GM19238 (cell line): Measurements from ENCODE around the gene GPC6.
"Not testable (repeated sequence)": the region's sequence is repeated elsewhere in the genome, so short reads cannot be mapped to it uniquely, and the experiment has no call there.

Source experiments
- DNase-seq: peaks from one replicate; pipeline ENCODE4 v3.0.0; 2011; ENCODE audit warnings: low spot score; ENCODE audit not compliant: insufficient read length

The GPC6 gene

GRCh38 chr13:93226623-93227279 is at the start of gene GPC6:
Gene GPC6 (plus strand): TSS chr13:93226807.
- no peak for DNase-seq

DNA sequence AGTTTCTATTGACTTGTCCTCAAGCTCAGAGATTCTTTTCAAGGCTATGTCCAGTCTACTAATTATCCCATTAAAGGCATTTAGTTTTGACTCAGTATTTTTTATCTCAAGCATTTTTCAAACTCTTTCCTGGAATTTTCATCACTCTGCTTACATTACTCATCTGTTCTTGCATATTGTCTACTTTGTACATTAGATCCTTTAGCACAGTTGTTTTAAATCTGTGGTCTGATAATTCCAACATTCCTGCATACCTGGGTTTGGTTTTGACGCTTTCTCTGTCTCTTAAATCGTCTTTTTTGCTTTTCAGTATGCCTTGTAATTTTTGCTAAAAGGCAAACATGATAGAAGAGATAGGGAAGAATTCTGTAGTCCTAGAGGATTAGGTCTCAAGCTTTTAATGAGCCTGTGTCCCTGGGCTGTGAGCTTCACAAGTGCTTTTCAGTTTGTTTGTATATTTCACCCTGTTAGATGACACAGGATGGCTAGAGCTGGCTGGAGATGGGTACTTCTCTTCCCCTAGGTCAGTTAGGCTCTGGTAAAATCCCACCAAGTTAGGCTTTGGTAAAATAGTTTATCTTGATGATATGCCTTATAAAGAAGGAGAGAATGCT is 46.1 kb upstream of the GPC6 start:
- DNase-seq: no peak

DNA sequence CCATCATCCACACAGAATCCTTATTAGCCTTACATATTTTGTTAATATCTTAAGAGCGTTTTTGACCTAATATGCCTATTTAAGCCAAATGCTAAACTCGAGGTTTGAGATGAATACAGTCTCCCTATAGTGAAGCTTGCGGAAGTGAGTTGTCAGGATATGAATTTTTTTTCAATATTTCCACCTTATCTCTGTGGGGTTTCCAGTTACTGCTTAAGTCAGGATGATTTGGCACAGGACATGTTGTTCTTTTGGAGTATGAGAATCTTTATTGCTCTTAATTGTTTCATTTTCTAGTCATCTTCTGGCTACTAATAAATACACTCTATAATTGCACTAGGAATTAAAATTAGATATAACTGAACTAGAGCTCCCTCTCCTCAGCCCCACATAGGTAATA is 44.2 kb upstream of the GPC6 start:
- DNase-seq: no peak

DNA sequence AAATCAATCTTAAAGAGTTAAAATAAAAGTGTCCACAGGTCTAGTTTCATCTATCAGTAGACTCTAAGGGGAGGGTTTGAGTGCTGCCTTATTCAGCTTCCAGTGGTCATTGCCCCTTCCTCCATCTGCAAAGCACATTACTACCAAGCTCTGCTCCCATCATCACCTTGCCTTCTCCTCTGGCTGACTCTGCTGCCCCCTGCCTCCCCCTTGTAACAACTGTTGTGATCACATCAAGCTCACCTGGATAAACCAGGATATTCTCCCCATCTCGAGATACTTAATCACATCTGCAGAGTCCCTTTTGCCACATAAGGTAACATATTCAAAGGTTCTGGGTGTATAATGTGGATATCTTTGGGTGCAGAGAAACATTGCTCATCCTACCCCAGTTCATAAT is 43.3 kb upstream of the GPC6 start:
- no peak for DNase-seq

- DNase-seq: no peak
These were observed 36.6 kb upstream of the GPC6 start for GRCh38 chr13:93190006-93190405.

DNA sequence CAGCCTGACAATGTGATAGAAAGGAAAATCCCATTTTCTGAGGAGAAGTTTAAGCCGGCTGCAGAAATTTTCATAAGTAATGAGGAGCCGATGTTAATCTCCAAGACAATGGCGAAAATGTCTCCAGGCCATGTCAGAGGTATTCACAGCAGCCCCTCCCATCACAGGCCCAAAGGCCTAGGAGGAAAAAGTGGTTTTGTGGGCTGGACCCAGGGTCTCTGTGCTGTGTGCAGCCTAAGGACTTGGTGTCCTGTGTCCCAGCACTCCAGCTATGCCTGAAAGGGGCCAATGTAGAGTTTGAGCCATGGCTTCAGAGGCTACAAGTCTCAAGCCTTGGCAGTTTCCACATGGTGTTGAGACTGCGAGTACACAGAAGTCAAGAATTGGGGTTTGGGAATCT is 32.9 kb upstream of the GPC6 start:
- no peak for DNase-seq

DNA sequence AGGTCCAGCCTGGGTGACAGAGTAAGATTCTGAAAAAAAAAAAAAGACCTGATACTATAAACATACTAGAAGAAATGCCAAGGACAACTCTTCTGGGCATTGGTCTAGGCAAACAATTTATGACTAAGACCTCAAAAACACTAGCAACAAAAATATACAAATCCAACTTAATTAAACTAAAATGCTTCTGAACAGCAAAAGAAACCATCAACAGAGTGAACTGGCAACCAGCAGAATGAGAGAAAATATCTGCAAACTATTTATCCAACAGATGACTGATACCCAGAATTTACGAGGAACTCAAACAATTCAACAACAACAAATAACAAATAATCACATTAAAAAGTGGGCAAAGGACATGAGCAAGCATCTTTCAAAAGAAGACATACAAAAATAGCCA is 26.8 kb upstream of the GPC6 start:
- no peak for DNase-seq

DNA sequence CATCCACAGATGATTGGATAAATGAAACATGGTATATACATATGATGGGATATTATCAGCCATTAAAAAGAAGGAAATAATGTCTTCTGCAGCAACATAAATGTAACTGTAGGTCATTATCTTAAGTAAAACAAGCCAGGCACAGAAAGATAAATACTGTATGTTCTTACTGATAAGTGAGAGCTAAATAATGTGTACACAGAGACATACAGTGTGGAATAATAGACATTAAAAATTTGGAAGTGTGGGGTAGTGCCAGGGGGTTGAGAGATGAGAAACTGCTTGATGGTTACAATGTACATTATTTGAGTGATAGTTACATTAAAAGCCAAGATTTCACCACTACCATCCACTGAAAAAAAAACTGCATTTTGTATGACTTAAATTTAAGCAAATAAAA is 26.0 kb upstream of the GPC6 start:
- DNase-seq: no peak

GRCh38 chr13:93201992-93202558 is 24.5 kb upstream of the GPC6 start:
- DNase-seq: no peak

DNA sequence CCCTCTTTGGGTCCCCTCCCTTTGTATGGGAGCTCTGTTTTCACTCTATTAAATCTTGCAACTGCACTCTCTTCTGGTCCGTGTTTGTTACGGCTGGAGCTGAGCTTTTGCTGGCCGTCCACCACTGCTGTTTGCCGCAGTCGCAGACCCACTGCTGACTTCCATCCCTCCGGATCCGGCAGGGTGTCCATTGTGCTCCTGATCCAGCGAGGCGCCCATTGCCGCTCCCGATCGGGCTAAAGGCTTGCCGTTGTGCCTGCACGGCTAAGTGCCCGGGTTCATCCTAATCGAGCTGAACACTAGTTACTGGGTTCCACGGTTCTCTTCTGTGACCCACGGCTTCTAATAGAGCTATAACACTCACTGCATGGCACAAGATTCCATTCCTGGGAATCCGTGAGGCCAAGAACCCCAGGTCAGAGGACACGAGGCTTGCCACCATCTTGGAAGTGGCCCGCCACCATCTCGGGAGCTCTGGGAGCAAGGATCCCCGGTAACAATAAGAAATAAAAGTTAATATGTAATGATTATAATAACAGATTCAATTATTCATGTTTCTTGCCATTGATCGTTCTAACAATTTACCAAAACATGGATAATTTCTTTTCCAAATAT is 19.7 kb upstream of the GPC6 start:
- not testable (repeated sequence) for DNase-seq

DNA sequence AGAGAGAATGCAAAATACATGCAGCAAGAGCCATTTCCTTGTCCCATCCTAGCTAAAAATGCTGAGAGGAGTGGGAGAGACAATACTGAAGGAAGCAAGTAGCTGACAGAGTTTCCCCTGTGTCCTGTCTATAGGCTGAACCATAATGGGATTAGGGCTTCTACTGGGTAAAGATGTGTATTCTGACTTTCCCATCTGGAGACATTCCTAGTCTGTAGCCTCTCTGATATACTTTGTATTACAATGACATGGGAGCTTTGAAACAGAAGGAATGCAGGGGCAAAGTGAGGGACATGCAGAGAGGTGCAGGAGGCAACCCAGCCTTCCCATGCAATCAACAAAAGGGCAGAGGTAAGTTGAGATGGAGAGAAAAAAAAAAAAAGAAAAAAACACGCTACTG is 10.5 kb upstream of the GPC6 start:
- DNase-seq: no peak

- DNase-seq: no peak
These were observed 8.8 kb upstream of the GPC6 start for GRCh38 chr13:93217721-93218261.

DNA sequence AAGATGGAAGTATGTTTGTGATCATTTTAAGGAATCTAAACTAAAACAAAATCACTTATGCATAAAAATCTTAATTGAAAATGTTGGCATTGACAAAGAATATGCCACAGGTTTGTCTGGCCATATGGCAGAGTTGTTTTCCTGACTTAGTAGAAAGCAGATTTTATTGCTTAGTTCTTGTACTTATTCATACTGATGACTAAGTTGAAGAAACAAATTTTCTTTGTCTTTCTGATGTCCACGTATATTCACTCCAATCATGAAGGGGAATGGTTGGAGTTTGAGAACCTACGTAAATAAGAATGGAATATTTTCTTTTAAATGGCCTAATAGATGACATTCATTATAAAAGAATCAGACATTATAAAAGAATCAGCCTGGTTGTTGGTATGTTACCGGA is 8.0 kb upstream of the GPC6 start:
- no peak for DNase-seq

- no peak for DNase-seq
These were observed 6.5 kb upstream of the GPC6 start for GRCh38 chr13:93220073-93220472.

DNA sequence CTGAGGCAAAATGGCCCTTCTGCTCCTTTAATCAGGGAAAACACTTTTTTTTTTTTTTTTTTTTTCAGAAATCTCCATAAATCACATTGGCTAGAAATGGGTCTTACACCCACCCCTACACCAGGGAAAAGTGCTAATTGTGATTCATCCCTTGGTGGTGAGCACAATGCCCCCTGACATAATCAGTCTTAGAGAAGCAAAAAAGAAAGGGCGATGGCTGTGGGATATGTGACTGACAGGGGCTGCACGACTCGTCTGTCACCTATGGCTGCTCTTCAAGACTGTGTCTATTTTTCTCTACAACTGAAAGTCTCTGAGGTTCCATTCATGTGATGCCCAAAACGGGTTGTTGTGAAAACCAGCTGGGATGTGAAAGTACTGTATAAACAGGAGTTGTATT is 3.6 kb upstream of the GPC6 start:
- DNase-seq: no peak

DNA sequence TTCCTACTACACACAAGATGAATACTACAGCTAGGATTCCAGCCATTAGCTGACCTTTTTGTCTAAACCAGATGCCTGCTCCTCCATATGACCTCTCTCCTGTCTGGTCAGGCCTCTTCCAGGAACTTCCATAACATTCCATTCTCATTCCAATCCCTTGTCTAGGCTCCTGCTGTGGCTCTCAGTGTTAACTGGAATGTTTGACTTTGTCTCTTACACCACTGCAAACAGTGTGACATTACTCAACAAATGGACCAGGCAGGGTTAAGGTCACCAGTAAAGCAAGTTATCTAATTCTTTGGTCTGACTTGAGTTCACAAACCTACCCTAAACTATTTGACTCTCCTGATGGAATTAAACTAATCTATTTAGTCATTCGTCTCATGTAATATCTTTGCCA is 2.1 kb upstream of the GPC6 start:
- DNase-seq: no peak

GRCh38 chr13:93225610-93226009 is 997 bp upstream of the GPC6 start:
- no peak for DNase-seq

GRCh38 chr13:93226065-93226622 is 463 bp upstream of the GPC6 start:
- no peak for DNase-seq

DNA sequence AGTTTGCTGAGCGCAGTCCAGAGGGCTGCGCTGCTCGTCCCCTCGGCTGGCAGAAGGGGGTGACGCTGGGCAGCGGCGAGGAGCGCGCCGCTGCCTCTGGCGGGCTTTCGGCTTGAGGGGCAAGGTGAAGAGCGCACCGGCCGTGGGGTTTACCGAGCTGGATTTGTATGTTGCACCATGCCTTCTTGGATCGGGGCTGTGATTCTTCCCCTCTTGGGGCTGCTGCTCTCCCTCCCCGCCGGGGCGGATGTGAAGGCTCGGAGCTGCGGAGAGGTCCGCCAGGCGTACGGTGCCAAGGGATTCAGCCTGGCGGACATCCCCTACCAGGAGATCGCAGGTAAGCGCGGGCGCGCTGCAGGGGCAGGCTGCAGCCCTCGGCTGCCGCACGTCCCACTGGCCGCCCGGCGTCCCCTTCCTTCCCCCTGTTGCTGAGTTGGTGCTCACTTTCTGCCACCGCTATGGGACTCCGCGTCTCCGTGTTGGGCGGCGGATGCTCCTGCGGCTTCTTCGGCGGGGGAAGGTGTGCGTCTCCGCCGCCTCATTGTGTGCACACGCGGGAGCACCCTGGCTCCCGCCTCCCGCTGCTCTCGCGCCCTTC is 772 bp downstream of the GPC6 start:
- no peak for DNase-seq

DNA sequence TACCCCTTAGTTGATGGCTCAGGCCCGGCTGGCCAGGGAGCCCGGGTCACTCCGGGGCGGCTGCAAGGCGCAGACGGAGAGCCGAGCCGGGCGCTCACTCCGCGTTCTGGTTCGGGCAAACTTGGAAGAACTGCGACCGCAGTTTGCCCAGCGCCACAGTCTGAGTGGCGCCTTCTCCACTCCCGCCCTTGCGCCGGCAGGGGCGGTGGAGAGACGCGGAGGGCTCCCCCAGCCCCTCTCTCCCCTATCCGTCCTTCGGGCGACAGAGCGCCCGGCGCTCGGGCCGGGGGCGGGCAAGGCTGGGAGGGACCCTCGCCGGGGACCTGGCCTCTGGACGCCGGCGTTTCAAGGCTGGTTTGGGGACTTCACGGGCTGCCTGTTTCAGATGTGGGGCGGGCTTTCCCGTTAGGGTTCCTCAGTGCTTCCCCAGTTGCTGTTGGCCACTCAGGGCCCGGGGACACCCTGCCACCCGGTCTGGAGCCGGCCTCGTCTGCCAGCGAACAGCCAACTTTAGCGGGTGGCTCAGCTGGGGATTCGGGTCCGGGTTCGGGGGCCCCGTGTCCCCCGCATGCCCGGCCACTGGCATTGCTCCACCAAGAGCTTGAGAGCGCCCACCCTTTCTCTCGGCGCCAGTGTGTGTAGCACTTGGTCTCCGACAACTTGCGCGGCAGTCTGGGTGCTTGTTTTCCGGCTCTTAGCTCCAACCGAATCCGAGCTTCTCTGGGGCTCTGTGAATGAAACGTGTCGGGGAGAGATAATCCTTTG is 1.5 kb downstream of the GPC6 start:
- no peak for DNase-seq

- no peak for DNase-seq
These were observed 2.0 kb downstream of the GPC6 start for GRCh38 chr13:93228643-93228937.
